OCI-LY1 (cell line): ENCODE measurements around the gene FAM107B.
A peak's percentile ranks its signal among the peaks of the same experiment; 100 is the strongest.

Experiments
- H2AFZ ChIP-seq: fragments of 200-600 bp; sonication (generic), shearing (Covaris generic); 2 replicates; pipeline ENCODE4 v1.6.0; 2014; ENCODE audit warnings: antibody characterized with exemption, mild to moderate bottlenecking, low read length
- H3F3A ChIP-seq: fragments of 200-600 bp; sonication (generic), shearing (Covaris generic); 2 replicates; pipeline ENCODE4 v1.6.0; 2014; ENCODE audit warnings: mild to moderate bottlenecking, antibody characterized with exemption, low read length, moderate library complexity; ENCODE audit not compliant: insufficient read depth
- H3K27ac ChIP-seq: fragments of 200-600 bp; sonication (generic); 2 replicates; pipeline ENCODE4 v1.5.1; 2014; ENCODE audit warnings: low read length, mixed run types, mild to moderate bottlenecking, low read depth; ENCODE audit not compliant: poor library complexity, severe bottlenecking
- H3K27me3 ChIP-seq: fragments of 200-600 bp; sonication (generic); 2 replicates; pipeline ENCODE4 v1.6.0; 2014; ENCODE audit warnings: antibody characterized with exemption, mild to moderate bottlenecking, low read length, moderate library complexity; ENCODE audit not compliant: insufficient read depth
- H3K36me3 ChIP-seq: fragments of 200-600 bp; sonication (generic); 2 replicates; pipeline ENCODE4 v1.6.1; 2014; ENCODE audit warnings: mild to moderate bottlenecking, antibody characterized with exemption, low read length, moderate library complexity, mixed read lengths; ENCODE audit not compliant: insufficient read depth
- H3K4me1 ChIP-seq: fragments of 200-600 bp; sonication (generic); 2 replicates; pipeline ENCODE4 v1.5.1; 2014; ENCODE audit warnings: mild to moderate bottlenecking, low read length, moderate library complexity; ENCODE audit not compliant: insufficient read depth, severe bottlenecking
- H3K4me2 ChIP-seq: fragments of 200-600 bp; sonication (generic), shearing (Covaris generic); 2 replicates; pipeline ENCODE4 v1.6.1; 2014; ENCODE audit warnings: low read length
- H3K4me3 ChIP-seq: fragments of 200-600 bp; sonication (generic); 2 replicates; pipeline ENCODE4 v1.5.1; 2014; ENCODE audit warnings: low read length, low read depth, mild to moderate bottlenecking, mixed read lengths; ENCODE audit not compliant: poor library complexity, severe bottlenecking
- H3K79me2 ChIP-seq: fragments of 200-600 bp; shearing (Covaris generic); 2 replicates; pipeline ENCODE4 v1.6.1; 2016; ENCODE audit warnings: mixed run types, low read length, mixed read lengths; ENCODE audit not compliant: insufficient read depth
- H3K9ac ChIP-seq: fragments of 200-600 bp; sonication (generic), shearing (Covaris generic); 2 replicates; pipeline ENCODE4 v1.6.1; 2014; ENCODE audit warnings: mild to moderate bottlenecking, low read length, mixed read lengths
- H3K9me2 ChIP-seq: fragments of 200-600 bp; sonication (generic), shearing (Covaris generic); 2 replicates; pipeline ENCODE4 v1.6.1; 2014; ENCODE audit warnings: low read depth, mild to moderate bottlenecking, low read length, mixed read lengths
- H3K9me3 ChIP-seq: fragments of 200-600 bp; shearing (Covaris generic); 2 replicates; pipeline ENCODE4 v1.6.1; 2014; ENCODE audit warnings: low read length, mixed read lengths
- H4K20me1 ChIP-seq: fragments of 200-600 bp; sonication (generic), shearing (Covaris generic); 2 replicates; pipeline ENCODE4 v1.6.0; 2016; ENCODE audit warnings: mild to moderate bottlenecking, low read length; ENCODE audit not compliant: insufficient read depth
- EZH2 ChIP-seq: fragments of 200-600 bp; sonication (generic), shearing (Covaris generic); IDR thresholded peaks from 2 replicates; pipeline ENCODE4 v1.8.0; 2017; ENCODE audit warnings: borderline replicate concordance, mixed run types, mild to moderate bottlenecking, antibody characterized with exemption, low read length, moderate library complexity, mixed read lengths
- TF ChIP-seq, protein P1 (sequence below): fragments of 200-600 bp; sonication (generic), shearing (Covaris generic); IDR thresholded peaks from 2 replicates; pipeline ENCODE4 v1.5.1; 2017; ENCODE audit warnings: mild to moderate bottlenecking, antibody characterized with exemption, low read length, moderate library complexity, mixed read lengths

Gene FAM107B

DNA sequence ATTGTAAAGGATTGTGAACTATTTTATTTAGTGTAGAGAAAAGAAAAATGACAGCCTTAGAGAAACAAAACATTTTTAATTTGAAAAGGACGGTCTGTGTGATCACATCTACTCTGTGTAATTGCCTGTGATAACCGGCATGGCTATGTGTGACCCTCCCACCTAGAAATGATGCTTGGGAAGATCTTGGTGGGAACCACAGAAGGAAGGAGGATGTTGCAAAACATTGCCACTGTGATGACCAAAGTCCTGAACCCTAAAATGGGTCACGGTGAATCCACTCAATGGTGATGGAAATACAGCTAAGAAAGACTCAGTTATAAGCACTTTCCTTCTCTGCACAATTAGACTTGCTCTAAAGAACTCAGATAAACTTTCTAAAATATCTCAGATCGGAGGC, 222.7 kb downstream of the FAM107B start:
- Histone ChIP-seq H3K4me1 (peaks cover 87% of the 10 kb centered on the region), H3K9me2 (no peaks in the 10 kb centered on the region), H3K36me3 (peaks cover 51% of the 10 kb centered on the region; the same call in 1 of the 2 replicates), H4K20me1 (no peaks in the 10 kb centered on the region), H2AFZ (no peak overlapping the region), H3K4me2 (no peak overlapping the region), H3K9ac (no peak overlapping the region), H3K9me3 (no peaks in the 10 kb centered on the region), H3F3A (no peaks in the 10 kb centered on the region), H3K4me3 (no peak overlapping the region), H3K27me3 (no peaks in the 10 kb centered on the region), H3K27ac (peak overlapping the region; percentile 17), H3K79me2 (peaks cover 93% of the 10 kb centered on the region)
- TF ChIP-seq EZH2 = no peak
- TF ChIP-seq, protein P1, sequence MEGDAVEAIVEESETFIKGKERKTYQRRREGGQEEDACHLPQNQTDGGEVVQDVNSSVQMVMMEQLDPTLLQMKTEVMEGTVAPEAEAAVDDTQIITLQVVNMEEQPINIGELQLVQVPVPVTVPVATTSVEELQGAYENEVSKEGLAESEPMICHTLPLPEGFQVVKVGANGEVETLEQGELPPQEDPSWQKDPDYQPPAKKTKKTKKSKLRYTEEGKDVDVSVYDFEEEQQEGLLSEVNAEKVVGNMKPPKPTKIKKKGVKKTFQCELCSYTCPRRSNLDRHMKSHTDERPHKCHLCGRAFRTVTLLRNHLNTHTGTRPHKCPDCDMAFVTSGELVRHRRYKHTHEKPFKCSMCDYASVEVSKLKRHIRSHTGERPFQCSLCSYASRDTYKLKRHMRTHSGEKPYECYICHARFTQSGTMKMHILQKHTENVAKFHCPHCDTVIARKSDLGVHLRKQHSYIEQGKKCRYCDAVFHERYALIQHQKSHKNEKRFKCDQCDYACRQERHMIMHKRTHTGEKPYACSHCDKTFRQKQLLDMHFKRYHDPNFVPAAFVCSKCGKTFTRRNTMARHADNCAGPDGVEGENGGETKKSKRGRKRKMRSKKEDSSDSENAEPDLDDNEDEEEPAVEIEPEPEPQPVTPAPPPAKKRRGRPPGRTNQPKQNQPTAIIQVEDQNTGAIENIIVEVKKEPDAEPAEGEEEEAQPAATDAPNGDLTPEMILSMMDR = no peak

DNA sequence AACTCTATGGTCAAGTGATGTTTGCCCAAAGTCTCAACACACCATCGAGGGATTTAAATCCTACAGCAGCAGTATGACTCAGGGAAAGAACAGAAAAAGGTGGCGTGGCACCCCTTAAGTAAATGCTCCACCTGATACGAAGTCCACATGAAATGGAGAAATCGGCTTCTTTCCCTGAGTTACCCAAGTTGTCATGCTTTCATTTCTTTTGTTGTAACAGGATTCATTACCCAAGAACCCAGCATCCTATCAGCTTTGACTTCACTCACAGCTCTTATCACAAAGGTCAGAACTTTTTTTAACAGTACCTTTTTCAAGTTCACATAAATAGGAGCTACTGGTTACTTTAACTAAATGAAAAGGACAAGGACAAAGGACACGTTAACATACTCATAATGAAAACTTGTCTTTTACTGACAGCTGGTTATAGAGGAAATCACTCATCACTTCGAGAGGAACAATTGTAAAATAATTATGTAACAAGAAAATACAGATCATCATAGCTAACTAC, 224.2 kb downstream of the FAM107B start:
- Histone ChIP-seq H3K9ac (no peak overlapping the region), H3K27ac (peak overlapping the region; percentile 36), H3K4me1 (peaks cover 87% of the 10 kb centered on the region), H3K27me3 (no peaks in the 10 kb centered on the region), H3K9me3 (no peaks in the 10 kb centered on the region), H3K4me3 (no peak overlapping the region), H3K9me2 (no peaks in the 10 kb centered on the region), H4K20me1 (no peaks in the 10 kb centered on the region), H3K4me2 (no peak overlapping the region), H3F3A (no peaks in the 10 kb centered on the region), H2AFZ (no peak overlapping the region), H3K79me2 (peaks cover 93% of the 10 kb centered on the region), H3K36me3 (peaks cover 49% of the 10 kb centered on the region; the same call in 1 of the 2 replicates)
- TF ChIP-seq, protein P1 = no peak
- TF ChIP-seq EZH2 = no peak

DNA sequence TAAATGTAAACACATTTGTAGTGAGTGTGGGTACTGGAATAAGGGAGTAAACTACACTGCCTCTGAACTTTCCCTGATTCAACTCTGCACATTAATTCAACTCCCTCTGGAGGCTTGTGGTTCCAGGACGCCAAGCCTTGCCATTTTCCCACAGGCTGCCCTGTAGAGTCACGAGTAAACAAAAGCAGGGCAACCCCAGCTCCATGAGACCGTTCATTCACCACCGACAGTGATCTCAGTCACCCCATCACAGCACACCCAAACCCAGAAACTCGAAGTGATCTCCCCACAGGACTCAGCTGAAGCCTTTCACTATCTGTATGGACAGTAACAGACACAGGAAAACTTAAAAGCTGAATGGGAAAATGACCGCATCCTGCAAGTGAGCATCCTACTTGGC, 225.2 kb downstream of the FAM107B start:
- Histone ChIP-seq H3K4me1 (peaks cover 87% of the 10 kb centered on the region), H3K4me3 (no peak overlapping the region), H3F3A (no peaks in the 10 kb centered on the region), H3K79me2 (peaks cover 93% of the 10 kb centered on the region), H4K20me1 (no peaks in the 10 kb centered on the region), H3K36me3 (peaks cover 57% of the 10 kb centered on the region; the same call in 1 of the 2 replicates), H3K9me3 (no peaks in the 10 kb centered on the region), H3K27ac (peak overlapping the region; percentile 32), H2AFZ (no peak overlapping the region), H3K9me2 (no peaks in the 10 kb centered on the region), H3K9ac (no peak overlapping the region), H3K27me3 (no peaks in the 10 kb centered on the region), H3K4me2 (no peak overlapping the region)
- TF ChIP-seq, protein P1 = no peak
- no peak for TF ChIP-seq EZH2
